ENCODE results near the gene ZNF227. TPM values are rescaled to one million over a fixed set of nuclear protein-coding genes. Genes with fewer than 3 reads are reported as not detected.

The ZNF227 gene
- total RNA-seq, 1 donor from 2014 or later: 10.4 TPM

DNA sequence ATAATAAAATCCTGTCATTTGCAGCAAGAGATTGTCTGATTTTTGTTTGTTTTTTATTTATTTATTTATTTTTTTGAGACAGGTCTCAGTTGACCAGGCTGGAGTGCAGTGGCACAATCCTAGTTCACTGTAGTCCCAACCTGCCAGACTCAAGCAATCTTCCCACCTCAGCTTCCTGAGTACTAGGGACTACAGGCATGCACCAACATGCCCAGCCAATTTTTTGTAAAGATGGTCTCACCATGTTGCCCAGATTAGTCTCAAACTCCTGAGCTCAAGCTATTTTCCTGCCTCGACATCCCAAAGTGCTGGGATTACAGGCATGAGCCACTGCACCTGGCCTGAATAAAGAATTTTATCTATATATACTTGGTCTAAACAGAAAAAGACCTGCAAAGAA is 65.0 kb downstream of the ZNF227 start:
- DNase-seq: no peak
- Histone ChIP-seq H3K36me3 (peaks cover 64% of the 10 kb centered on the region), H3K4me3 (no peak overlapping the region), H3K27ac (replicated peaks) (no peak overlapping the region), H3K4me1 (no peaks in the 10 kb centered on the region), H3K9me3 (replicated peaks) (peaks cover 95% of the 10 kb centered on the region), H3K27me3 (ENCODE audit: low read depth) (no peaks in the 10 kb centered on the region)
- intact Hi-C loops (cut with micrococcal nuclease): no loop called here
- TF ChIP-seq CTCF (IDR thresholded peaks at IDR 0.05; ENCODE audit: borderline replicate concordance): no peak

- peaks cover 98% of the 10 kb centered on the region for H3K9me3 ChIP-seq (replicated peaks)
- intact Hi-C loops (cut with micrococcal nuclease): no loop called here
- H3K4me3 ChIP-seq: no peak overlapping the region
- no peak overlapping the region for H3K27ac ChIP-seq (replicated peaks)
- no peaks in the 10 kb centered on the region for H3K4me1 ChIP-seq
- TF ChIP-seq CTCF (IDR thresholded peaks at IDR 0.05; ENCODE audit: borderline replicate concordance): no peak
- DNase-seq: no peak
- peaks cover 57% of the 10 kb centered on the region for H3K36me3 ChIP-seq
- H3K27me3 ChIP-seq (ENCODE audit: low read depth): no peaks in the 10 kb centered on the region
Measured at GRCh38 chr19:44278181-44278690, 65.9 kb downstream of the ZNF227 start.

DNA sequence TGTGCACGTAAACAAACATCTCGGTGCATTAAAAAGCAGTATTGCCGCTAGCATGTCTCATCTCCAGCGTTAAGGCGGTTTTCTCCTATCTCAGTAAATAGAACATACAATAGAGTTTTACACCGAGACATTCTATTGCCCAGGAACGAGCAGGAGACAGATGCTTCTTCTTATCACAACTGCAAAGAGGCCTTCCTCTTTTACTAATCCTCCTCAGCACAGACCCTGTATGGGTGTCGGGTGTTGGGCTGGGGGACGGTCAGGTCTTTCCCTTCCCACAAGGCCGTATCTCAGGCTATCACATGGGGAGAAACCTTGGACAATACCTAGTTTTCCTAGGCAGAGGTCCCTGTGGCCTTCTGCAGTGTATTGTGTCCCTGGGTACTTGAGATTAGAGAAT is 68.6 kb downstream of the ZNF227 start:
- peaks cover 97% of the 10 kb centered on the region for H3K9me3 ChIP-seq (replicated peaks)
- no peak for DNase-seq
- intact Hi-C loops (cut with micrococcal nuclease): no loop called here

GRCh38 chr19:44282846-44283245 is 70.5 kb downstream of the ZNF227 start:
- H3K36me3 ChIP-seq: peaks cover 60% of the 10 kb centered on the region
- no peak overlapping the region for H3K4me3 ChIP-seq
- intact Hi-C loops (cut with micrococcal nuclease): no loop called here
- peaks cover 99% of the 10 kb centered on the region for H3K9me3 ChIP-seq (replicated peaks)
- H3K4me1 ChIP-seq: no peaks in the 10 kb centered on the region
- H3K27ac ChIP-seq (replicated peaks): no peak overlapping the region
- no peak for DNase-seq
- H3K27me3 ChIP-seq (ENCODE audit: low read depth): no peaks in the 10 kb centered on the region
- no peak for TF ChIP-seq CTCF (IDR thresholded peaks at IDR 0.05; ENCODE audit: borderline replicate concordance)

More for the DNA sequence above, 68.6 kb downstream of the ZNF227 start:
- Histone ChIP-seq H3K27ac (replicated peaks) (no peak overlapping the region), H3K27me3 (ENCODE audit: low read depth) (no peaks in the 10 kb centered on the region), H3K4me3 (no peak overlapping the region), H3K36me3 (peaks cover 51% of the 10 kb centered on the region), H3K4me1 (no peaks in the 10 kb centered on the region)
- TF ChIP-seq CTCF (IDR thresholded peaks at IDR 0.05; ENCODE audit: borderline replicate concordance): no peak

DNA sequence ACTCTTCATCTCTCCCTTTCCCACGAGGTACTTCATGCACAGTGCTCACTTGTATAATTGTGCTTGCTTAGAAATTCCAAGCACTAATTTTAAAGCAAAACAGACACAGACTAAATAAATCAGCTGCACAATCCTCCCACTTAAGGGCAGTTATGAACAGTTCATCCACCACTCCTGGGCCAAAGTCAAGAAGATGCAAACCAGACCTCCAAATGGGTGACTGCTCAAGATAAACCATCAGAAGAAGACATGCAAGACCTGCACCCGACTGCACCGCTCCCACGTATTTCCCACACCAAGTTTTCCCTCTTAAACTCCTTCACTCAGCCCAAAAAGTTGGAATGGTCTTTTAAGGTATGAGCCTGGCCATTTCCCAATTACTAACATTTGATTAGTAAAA is 72.6 kb downstream of the ZNF227 start:
- no peak for DNase-seq
- H3K27me3 ChIP-seq (ENCODE audit: low read depth): no peaks in the 10 kb centered on the region
- H3K4me3 ChIP-seq: no peak overlapping the region
- intact Hi-C loops (cut with micrococcal nuclease): no loop called here
- TF ChIP-seq CTCF (IDR thresholded peaks at IDR 0.05; ENCODE audit: borderline replicate concordance): no peak
- H3K27ac ChIP-seq (replicated peaks): no peak overlapping the region
- no peaks in the 10 kb centered on the region for H3K4me1 ChIP-seq
- peaks cover 74% of the 10 kb centered on the region for H3K36me3 ChIP-seq
- H3K9me3 ChIP-seq (replicated peaks): peaks cover 99% of the 10 kb centered on the region

Other genes with a start within 250 kb of the ZNF227 start
- gene ZNF155, start 228.3 kb upstream of the ZNF227 start, total RNA-seq: 7.3 TPM
- gene ZNF230, start 209.6 kb upstream of the ZNF227 start, total RNA-seq: 3.5 TPM
- gene ZNF222, start 187.2 kb upstream of the ZNF227 start, total RNA-seq: 4.6 TPM
- 2.9 TPM for gene ZNF223, start 160.5 kb upstream of the ZNF227 start, total RNA-seq
- gene ZNF284, start 140.4 kb upstream of the ZNF227 start, total RNA-seq: 1.9 TPM
- 13.6 TPM for gene ZNF224, start 118.2 kb upstream of the ZNF227 start, total RNA-seq
- gene ZNF225, start 99.1 kb upstream of the ZNF227 start, total RNA-seq: 2.6 TPM
- gene ZNF234, start 71.0 kb upstream of the ZNF227 start, total RNA-seq: 8.7 TPM
- gene ZNF226, start 47.4 kb upstream of the ZNF227 start, total RNA-seq: 17.8 TPM
- gene ZNF233, start 47.4 kb downstream of the ZNF227 start, total RNA-seq: 6.8 TPM
- gene ZNF235, start 92.5 kb downstream of the ZNF227 start, total RNA-seq: 4.8 TPM
- 3.5 TPM for gene ZNF112, start 144.1 kb downstream of the ZNF227 start, total RNA-seq
- 5.4 TPM for gene ZNF285, start 189.1 kb downstream of the ZNF227 start, total RNA-seq
- 5.3 TPM for gene ZNF229, start 235.9 kb downstream of the ZNF227 start, total RNA-seq

Measured in left ventricle myocardium inferior (tissue), 1 donor.